Middle frontal gyrus (tissue), 1 donor: ENCODE measurements around the gene ENPP5.
A peak's percentile ranks its signal among the peaks of the same experiment; 100 is the strongest.
"Not testable (repeated sequence)": the region's sequence is repeated elsewhere in the genome, so short reads cannot be mapped to it uniquely, and the experiment has no call there.

Experiments used
- DNase-seq: peaks from one replicate; pipeline ENCODE4 v3.0.0-alpha.2; 2015; ENCODE audit warnings: low spot score; ENCODE audit errors: extremely low spot score

Gene ENPP5

DNA sequence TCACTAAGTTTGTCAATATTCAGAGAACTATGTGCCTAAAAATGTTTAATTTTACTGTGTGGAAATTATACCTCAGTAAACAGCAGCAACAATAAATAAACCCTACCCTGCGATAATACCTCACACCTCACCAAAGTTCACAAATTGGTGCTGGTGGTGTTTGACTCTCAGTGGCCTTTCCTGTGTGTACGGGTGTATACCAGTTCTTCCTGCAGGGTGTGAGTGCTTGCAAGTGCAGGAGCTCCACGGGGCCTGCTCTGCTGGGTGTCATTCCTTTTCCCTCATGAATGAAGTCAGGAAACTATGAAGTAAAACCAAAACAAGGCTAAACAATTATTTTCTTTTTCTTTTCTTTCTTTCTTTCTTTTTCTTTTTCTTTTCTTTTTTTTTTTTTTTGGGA is 4.1 kb upstream of the ENPP5 start:
- no peak for DNase-seq

DNA sequence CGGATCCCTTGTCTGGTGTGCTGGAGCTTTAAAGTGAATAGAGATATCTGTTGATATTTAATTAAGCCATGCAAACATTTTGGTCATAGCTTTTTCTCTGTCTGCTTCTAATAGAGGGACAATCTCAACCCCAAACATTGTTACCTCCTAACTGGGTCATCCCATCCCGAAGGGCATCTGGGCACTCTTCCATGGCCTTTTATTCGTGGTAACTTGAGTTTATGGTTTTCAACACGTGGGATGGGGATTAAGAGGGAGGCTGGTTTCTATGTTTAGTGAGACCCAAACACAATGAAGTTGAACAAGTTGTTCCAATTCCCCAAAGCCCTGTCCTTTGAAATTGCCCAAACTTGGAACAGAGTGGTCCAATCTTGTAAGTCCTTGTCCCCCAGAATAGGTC is 1.4 kb upstream of the ENPP5 start:
- DNase-seq, result no peak

DNA sequence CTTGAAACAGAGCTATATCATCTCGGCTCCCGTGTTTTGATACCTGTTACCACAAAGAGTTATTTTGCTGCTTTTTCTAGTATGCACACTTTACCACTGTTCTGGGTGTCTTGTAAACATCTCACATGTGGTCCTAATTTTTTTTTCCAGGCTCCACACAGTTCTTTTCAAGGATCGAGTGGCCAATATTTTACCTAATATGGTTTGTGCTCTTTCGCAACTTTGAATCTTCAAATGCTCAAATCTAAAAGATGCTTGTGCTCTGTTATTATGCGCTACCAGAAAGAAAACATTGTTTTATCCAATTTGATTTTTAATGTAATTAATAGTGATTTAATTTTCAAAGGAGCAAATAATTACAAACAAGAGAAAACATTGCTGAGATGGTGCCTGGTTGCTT is 10.7 kb downstream of the ENPP5 start:
- DNase-seq, result no peak

DNA sequence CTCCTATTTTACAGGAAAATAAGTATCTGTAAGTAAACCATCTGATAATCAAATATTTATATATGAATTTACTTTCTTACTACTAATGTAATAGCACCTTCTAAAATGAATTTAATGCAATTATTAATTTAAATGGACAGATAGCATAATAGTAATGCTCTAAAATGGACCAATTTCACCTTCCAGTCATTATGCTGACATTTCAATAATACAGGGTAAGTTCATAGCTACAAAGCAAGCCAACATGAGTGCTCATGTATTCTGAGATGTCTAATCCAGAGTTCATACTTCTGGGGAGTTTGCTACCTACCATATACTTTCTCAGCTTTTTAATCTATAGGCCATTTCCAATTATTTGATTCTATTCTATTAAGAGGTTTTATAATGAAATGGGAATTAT is 11.6 kb downstream of the ENPP5 start:
- no peak for DNase-seq

DNA sequence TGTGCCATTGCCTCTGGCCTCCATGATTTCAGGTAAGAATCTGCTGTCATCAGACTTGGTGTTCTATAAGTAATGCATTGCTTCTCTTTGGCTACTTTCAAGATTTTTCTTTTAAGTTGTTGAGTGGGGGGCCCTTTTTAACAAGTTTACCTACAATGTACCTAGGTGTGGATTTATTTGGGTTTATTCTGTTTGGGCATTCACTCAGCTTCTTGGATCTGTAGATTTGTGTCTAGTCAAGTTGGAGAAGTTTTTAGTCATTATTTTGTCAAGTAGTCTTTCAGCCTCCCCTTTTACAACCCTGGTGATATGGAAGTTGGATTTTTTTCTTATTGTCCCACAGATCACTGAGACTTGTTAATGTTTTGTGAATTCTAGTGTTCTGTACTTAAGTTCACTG is 14.1 kb downstream of the ENPP5 start:
- no peak for DNase-seq

DNA sequence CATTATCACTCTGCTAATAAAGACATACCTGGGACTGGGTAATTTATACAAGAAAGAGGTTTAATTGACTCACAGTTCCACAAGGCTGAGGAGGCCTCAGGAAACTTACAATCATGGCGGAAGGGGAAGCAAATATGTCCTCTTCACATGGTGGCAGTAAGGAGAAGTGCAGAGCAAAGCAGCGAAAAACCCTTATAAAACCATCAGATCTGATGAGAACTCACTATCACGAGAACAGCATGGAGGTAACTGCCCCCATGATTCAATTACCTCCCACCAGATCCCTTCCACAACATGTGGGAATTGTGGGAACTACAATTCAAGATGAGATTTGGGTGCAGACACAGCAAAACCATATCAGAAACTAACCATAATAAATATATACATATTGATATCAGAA is 21.7 kb downstream of the ENPP5 start:
- not testable (repeated sequence) for DNase-seq

DNA sequence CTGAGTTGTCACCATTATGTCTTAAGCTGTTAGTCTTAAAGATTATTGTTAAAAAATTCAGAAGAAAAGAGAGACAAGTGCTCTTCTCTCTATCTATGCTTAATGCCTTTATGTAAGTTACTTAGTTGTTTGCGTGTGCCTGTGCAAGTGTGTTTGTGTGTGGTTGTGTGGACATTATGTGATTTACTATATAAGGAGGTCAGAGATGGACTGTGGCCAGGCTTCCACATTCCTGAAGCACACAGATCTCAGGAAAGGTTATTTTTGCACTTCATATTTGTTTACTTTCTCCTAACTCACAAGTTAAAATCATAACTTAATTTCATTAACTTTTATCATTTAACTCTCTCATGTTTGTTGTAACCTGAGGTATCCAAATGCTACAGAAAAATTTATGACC is 26.5 kb downstream of the ENPP5 start:
- no peak for DNase-seq

DNA sequence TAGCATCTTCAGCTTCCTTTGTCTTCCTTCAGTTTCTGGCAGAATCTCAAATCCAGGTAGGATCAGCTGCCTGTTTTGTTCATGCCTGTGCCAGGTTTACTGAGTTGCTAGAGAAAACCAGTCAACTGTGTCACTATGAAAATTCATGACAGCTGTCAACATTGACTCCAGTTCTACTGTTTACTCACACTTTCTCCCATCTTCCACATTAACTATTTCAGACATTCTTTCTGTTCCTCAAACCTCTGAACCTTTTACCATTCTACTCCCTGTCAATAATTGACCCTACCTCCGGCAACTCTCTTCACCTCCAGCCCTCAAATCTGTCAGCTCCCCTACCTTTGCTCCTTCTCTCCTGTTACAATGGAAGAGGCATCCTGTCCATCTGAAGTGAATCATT is 32.5 kb downstream of the ENPP5 start:
- no peak for DNase-seq

DNA sequence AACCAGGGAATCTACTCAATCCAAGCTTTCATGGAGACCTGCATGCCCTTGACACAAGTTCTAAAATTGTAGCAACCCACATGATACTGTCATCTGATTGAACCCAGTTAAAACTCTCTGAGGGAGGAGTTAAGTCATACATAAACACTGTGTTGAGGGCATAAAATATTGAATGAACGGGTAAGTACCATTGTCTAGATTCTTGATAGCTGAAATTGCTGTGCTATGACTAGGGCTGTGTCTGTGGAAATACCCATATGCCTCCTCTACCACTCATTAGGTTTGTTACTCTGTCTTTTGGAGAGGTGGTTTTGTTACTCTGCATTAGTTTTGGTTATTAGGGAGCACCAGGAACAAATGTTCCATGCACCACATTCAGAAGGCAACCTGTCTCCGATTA is 33.4 kb downstream of the ENPP5 start:
- no peak for DNase-seq

DNA sequence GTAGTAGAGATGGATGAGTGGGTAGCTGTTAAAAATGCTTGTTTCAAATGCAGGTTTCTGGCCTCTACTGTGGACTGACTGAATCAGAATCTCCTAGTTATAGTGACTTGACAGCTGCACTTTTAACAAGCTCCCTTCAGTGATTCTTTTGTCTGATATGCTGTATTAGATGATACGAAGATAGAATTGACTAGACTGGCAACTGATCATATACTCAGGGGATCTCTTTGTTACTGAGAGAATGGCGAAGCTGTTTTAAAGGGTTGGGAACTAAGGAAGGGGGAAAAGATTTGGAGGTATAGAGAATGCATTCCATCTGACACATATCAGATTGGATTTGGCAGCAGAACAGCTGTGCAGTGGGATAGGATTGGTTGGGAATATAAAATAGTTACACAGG is 33.9 kb downstream of the ENPP5 start:
- no peak for DNase-seq

DNA sequence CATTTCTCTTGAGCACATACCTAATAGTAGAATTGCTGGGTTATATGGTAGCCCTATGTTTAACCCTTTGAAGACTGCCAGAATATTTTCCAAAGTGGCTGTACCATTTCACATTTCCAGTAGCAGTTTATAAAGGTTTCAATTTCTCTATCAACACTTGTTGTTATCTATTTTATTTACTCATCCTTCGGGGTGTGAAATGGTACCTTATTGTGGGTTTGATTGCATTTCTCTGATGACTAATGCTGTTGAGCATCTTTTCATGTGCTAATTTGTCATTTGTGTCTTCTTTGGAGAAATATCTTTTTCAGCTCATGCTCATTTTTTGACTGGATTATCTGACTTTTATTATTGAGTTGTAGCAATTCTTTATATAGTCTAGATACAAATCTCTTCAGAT is 35.6 kb downstream of the ENPP5 start:
- DNase-seq, result no peak

DNA sequence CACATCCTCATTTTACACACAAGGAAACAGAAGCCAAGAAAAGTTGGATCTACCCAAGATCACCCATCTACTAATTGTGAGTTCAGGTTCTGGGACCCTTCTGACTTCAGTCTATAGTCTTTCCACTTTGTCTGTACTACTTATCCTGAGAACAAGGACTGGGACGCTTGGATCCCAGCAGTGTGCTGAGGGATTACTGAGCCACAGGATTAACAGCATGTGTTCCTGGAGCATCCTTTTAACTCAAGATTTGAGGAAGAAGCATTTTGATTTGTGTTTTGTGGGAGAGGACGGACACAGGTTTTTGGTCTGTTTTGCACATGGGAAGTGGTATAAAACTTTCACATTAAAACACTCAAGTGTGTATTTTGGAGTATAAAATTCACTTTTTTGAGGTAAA is 36.6 kb downstream of the ENPP5 start:
- DNase-seq, result no peak

DNA sequence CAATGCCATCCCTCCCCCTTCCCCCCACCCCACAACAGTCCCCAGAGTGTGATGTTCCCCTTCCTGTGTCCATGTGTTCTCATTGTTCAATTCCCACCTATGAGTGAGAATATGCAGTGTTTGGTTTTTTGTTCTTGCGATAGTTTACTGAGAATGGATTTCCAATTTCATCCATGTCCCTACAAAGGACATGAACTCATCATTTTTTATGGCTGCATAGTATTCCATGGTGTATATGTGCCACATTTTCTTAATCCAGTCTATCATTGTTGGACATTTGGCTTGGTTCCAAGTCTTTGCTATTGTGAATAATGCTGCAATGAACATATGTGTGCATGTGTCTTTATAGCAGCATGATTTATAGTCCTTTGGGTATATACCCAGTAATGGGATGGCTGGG is 39.5 kb downstream of the ENPP5 start:
- not testable (repeated sequence) for DNase-seq

DNA sequence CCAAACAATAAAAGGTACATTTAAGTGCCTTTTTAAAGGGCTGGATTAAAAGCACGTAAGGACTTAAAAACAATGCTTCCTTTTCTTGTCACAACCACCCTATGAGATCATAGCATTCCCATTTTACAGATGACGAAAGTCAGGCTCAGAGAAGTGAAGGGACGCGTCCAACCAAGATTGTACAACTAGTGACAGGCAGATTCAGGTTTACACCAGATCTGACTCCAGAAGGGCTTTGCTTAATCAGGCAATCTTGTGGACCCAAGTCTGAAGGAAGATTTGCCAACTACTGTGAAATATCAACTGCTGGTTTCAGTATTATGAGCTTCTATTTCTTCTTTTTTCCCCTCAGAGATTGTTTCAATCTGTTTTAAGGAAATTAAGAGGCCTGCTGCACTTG is 40.1 kb downstream of the ENPP5 start:
- no peak for DNase-seq

DNA sequence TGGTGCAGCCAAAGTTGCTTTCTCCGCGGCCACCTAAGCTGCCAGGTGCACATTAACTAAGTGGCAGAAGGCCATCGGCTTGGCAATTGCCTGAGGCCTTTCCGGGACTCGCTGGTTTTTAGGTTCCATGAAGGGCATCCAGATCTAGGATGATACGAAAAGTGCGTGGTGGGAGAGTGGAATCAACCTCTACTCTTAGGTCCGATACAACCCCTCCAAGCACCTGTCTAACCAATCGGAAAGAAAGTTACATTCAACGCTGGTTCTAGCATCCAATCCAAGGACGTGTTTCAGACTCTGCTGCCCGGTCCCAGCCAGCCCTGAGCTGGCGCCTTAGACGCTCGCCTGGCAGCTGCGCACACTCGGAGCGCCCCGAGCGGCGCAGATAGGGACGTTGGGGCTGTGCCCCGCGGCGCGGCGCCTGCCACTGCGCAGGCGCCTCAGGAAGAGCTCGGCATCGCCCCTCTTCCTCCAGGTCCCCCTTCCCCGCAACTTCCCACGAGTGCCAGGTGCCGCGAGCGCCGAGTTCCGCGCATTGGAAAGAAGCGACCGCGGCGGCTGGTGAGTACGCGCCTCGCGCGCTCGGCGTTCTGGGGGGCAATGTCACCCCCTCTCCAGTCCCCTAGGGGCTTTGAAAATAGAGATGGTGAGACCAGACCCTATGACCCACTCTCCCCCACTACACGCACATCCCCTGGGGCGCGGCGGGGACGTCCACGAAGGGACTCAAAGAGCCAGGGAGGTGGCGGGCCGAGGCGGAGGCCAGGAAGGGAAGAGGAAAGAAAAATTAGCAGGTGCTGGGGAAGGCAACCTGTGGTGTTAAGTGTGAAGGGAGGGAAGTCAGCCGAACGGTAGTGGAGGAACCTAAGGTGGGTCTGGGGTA is 40.9 kb downstream of the ENPP5 start, which contains the start of gene ENPP4:
Gene ENPP4, plus strand, starts transcription at position 361 of the 883 bp plus-strand sequence. CDS start 9,595 bp downstream, outside the sequence.
- DNase-seq, result peak; percentile 92

DNA sequence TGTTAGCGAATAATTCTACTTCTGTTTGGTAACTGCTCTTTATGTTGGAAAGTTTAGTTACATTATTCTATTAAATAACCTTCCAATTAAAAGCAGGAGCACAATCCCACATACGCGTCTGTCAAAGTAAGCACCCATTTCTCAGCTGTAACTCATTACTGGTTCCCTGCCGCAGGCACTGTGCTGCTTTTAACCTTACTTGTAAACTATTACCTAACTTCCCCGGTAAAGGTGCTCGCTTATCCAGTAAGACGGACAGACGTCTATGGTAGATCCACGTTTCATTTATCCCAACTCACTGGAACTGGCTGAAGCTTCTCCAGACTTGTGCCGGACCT is 41.5 kb downstream of the ENPP5 start:
- no peak for DNase-seq

DNA sequence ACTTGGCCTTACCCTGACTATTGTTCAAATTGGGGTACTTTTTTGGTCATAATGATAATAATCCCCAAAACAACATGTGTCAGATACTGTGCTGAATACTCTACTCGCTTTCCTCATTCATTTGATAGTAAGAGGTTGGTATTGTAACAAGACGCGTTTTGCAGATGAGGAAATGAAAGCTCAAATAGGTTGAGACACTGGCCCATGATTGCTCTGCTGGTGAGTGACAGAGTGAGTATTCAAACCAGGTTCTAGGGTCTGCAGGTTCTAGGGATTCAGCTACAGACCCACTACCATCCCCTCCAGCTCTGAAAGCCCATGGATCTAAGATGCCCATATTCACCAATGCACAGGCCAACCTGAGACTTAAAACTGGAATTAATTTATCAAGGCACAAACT is 42.3 kb downstream of the ENPP5 start:
- DNase-seq, result no peak

DNA sequence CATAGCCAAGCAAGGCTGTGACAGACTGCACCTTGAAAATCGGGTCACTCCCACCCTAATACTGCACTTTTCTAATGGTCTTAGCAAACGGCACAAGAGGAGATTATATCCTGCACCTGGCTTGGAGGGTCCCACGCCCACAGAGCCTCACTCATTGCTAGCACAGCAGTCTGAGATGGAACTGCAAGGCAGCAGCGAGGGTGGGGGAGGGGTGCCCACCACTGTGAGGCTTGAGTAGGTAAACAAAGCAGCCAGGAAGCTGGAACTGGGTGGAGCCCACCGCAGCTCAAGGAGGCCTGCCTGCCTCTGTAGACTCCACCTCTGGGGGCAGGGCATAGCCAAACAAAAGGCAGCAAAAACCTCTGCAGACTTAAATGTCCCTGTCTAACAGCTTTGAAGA is 51.1 kb downstream of the ENPP5 start:
- DNase-seq, result not testable (repeated sequence)

DNA sequence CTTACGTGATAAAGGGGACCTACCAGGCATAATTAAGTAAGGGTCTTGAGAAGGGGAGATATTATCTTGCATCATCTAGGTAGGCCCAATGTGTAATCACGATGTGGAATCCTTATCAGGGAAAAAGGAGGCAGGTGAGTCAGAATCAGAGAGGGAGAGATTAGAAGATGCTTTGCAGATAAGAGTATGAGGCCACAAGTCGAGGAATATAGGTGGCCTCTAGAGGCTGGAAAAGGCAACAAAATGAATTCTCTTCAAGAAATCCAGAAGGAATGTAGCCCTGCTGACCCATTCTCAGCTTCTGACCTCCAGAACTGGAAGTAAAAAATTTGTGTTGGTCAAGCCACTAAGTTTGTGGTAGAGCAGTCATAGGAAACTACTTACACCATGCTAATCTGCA is 51.9 kb downstream of the ENPP5 start:
- DNase-seq, result no peak

DNA sequence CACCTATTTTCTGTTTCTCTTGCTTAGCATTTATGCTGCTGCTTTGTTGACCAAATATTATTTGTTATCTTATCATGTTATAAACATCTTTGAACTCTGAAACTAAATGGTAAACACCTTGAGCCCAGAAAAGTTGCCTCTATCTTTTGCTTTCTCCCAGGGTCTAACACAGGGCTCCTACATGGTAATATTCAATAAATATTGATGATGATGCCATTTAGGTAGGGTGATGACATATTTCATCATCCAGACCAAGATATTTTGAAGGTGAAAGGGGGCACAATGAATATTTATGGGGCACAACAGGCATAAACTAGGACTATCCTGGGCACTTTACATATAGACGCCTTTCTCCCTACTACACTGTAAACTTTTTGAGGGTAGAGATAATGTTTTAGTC is 52.6 kb downstream of the ENPP5 start:
- DNase-seq, result no peak

DNA sequence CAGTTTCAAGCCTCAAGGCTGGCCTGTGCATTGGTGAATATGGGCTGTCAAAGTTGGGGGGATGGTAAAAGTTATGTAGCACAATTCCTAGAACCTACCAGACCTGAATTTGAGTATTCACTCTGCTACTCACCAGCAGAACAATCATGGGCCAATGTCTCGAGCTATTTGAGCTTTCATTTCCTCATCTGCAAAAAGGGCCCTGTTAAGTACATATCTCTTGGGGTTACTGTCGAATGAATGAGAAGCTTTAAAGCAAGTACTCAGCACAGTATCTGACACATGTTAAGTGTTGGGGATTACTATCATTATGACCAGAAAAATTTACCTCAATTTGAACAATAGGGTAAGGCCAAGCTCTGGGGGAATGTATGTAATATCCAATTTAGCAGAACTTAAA is 54.5 kb downstream of the ENPP5 start:
- DNase-seq, result no peak

DNA sequence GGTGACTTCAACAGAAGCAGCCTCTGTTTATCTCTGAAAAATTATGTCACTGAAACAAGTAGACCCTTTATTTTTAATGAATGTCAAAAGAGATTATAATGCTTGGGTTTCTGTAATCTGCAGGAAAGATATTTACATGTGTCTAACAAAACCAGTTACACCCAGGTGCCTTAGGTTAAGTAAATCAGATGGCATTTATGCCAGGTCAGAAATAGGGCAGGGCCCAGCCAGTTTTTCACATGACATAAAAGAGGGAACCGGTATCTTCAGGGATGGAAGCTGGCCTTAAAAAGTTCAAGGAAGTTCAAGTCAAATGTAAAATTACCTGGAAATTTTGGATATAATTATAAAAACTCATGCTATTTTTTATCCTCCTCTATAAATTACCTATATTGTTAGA is 55.1 kb downstream of the ENPP5 start:
- DNase-seq, result no peak

DNA sequence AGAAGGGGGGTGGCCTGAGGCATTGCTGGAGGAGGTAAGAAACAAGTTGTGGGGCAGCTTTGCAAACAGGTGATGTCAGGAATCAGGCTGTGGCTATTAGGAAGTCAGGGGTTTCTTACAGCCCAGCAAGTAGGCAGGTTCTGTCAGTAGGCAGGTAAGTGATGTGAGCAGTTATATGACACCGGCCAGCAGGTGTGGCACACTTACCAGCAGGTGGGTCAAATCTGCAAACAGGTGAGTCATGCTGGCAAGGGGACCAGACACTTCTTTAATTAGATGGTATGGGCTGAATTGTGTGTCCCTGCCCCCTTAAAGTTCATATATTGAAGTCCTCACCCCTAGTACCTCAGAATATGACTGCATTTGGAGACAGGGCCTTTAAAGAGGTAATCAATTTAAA is 57.4 kb downstream of the ENPP5 start:
- DNase-seq, result no peak
